ENCODE data around the gene ATAT1. TPM values are rescaled to one million over a fixed set of nuclear protein-coding genes. Genes with fewer than 3 reads are reported as not detected.

Gene ATAT1
- total and polyA plus RNA-seq, 2 of the 13 experiments (the other 11 are each of a cell fraction or from before 2014, with no cell fraction given) = 9.2 to 23.6 TPM

DNA sequence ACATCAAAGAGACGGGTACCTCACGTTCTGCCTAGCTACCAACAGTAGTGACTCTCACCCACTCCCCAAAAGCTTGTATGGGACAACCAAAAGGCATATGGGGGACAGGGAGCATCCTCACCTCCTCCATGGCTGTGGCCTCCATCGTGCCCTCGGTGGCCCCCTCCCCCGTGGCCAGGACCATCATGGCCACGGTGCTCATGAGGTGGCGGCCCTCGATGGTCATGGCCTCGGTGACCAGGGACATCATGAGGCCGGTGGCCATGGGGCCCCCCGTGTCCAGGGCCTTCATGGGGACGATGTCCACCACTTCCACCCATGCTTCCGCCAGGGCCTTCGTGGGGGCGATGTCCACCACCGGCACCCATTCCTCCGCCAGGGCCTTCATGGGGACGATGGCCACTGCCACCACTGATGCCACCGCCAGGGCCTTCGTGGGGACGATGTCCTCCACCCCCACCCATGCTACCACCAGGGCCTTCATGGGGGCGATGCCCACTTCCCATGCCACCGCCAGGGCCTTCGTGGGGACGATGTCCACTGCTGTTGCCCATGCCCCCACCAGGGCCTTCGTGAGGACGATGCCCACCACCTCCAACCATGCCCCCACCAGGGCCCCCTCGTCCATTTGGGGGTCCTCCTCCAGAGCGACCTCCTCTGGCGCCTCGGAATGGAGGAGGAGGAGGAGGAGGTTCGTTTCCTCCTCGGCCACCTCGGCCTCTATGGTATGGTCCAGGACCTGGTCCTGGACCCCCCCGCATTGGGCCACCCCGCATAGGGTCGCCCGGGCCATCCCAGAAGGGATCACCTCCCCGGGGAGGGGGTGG, 24.6 kb upstream of the ATAT1 start:
- Histone ChIP-seq H3K27me3 (ENCODE audit: control insufficient read depth in 1 of 2, insufficient read depth in 2 of 2, low read length in 2 of 2) (no peaks in the 10 kb centered on the region), H3K27ac (ENCODE audit: extremely low read length, insufficient read depth, low read length) (no peak overlapping the region), H3K9ac (ENCODE audit: insufficient read depth, low read depth, low read length) (no peak overlapping the region), H3K4me2 (ENCODE audit: low read depth, low read length) (no peak overlapping the region), H2AFZ (ENCODE audit: low read length) (no peak overlapping the region), H3K4me3 (replicated peaks in 1 of 3; ENCODE audit: insufficient read depth in 1 of 3, low read depth in 2 of 3, low read length in 3 of 3) (no peak overlapping the region), H4K20me1 (ENCODE audit: insufficient read depth, low read length) (no peaks in the 10 kb centered on the region), H3K4me1 (ENCODE audit: insufficient read depth, low read length) (no peaks in the 10 kb centered on the region), H3K36me3 (replicated peaks in 1 of 2; ENCODE audit: control insufficient read depth in 1 of 2, insufficient read depth in 2 of 2, low read length in 2 of 2) (peaks cover 48 to 58% of the 10 kb centered on the region in 2 experiments), H3K9me3 (ENCODE audit: low read length) (no peaks in the 10 kb centered on the region), H3K79me2 (ENCODE audit: insufficient read depth, low read length) (no peaks in the 10 kb centered on the region)
- intact Hi-C loops (cut with micrococcal nuclease; ENCODE audit: unreplicated experiment) (no loop called here), in situ Hi-C loops (cut with HindIII; ENCODE audit: extremely low pct_ligation_motif_present, low pct_unique_long_range_greater_than_20kb) (loop anchor here (5.0 kb wide), 1 partner anchor 120 kb away; no protein-coding TSS in a partner anchor)
- FAIRE-seq = no peak
- DNase-seq (ENCODE audit: low spot score) = no peak
- POLR2A ChIA-PET = interaction anchor here (1.2 to 10.8 kb wide), 6 partner anchors 8 to 71 kb away, joined by 3 to 172 read pairs (median 4); partner anchors contain the start of genes ABCF1 and DHX16
- CTCF ChIA-PET (ENCODE audit: low intra/inter-chr PET ratio, low total read pairs) = no interaction called here
- BruUV-seq (replicated peaks) = no TSS peak
- peak; percentile 2 for ATAC-seq
- 96% methylated on average over 37 of the region's 39 CpGs for WGBS (ENCODE audit: low lambda C conversion rate)
- TF ChIP-seq SRSF1 (optimal IDR thresholded peaks at IDR 0.05; ENCODE audit: low read depth, low read length) = no peak
- TF ChIP-seq NONO (IDR thresholded peaks at IDR 0.05) = no peak
- 0 out of 2 replicates have a peak, but pooled peaks have one; percentile 24 for TF ChIP-seq NONO (CRISPR knock-in tag; conservative IDR thresholded peaks at IDR 0.05)
- TF ChIP-seq RBM22 (optimal IDR thresholded peaks at IDR 0.05; ENCODE audit: low read length) = peak; percentile 53
- TF ChIP-seq POLR2AphosphoS5 (IDR thresholded peaks at IDR 0.05; ENCODE audit: low read depth, low read length) = 0 out of 2 replicates have a peak, but pooled peaks have one; percentile 11
- TF ChIP-seq, protein P1, sequence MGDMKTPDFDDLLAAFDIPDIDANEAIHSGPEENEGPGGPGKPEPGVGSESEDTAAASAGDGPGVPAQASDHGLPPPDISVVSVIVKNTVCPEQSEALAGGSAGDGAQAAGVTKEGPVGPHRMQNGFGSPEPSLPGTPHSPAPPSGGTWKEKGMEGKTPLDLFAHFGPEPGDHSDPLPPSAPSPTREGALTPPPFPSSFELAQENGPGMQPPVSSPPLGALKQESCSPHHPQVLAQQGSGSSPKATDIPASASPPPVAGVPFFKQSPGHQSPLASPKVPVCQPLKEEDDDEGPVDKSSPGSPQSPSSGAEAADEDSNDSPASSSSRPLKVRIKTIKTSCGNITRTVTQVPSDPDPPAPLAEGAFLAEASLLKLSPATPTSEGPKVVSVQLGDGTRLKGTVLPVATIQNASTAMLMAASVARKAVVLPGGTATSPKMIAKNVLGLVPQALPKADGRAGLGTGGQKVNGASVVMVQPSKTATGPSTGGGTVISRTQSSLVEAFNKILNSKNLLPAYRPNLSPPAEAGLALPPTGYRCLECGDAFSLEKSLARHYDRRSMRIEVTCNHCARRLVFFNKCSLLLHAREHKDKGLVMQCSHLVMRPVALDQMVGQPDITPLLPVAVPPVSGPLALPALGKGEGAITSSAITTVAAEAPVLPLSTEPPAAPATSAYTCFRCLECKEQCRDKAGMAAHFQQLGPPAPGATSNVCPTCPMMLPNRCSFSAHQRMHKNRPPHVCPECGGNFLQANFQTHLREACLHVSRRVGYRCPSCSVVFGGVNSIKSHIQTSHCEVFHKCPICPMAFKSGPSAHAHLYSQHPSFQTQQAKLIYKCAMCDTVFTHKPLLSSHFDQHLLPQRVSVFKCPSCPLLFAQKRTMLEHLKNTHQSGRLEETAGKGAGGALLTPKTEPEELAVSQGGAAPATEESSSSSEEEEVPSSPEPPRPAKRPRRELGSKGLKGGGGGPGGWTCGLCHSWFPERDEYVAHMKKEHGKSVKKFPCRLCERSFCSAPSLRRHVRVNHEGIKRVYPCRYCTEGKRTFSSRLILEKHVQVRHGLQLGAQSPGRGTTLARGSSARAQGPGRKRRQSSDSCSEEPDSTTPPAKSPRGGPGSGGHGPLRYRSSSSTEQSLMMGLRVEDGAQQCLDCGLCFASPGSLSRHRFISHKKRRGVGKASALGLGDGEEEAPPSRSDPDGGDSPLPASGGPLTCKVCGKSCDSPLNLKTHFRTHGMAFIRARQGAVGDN (CRISPR knock-in tag; IDR thresholded peaks at IDR 0.05) = peak; percentile 26; the same call in 1 of the 2 replicates
- TF ChIP-seq ZNF138 (CRISPR knock-in tag; IDR thresholded peaks at IDR 0.05; ENCODE audit: low read depth) = no peak
- TF ChIP-seq, protein P2, sequence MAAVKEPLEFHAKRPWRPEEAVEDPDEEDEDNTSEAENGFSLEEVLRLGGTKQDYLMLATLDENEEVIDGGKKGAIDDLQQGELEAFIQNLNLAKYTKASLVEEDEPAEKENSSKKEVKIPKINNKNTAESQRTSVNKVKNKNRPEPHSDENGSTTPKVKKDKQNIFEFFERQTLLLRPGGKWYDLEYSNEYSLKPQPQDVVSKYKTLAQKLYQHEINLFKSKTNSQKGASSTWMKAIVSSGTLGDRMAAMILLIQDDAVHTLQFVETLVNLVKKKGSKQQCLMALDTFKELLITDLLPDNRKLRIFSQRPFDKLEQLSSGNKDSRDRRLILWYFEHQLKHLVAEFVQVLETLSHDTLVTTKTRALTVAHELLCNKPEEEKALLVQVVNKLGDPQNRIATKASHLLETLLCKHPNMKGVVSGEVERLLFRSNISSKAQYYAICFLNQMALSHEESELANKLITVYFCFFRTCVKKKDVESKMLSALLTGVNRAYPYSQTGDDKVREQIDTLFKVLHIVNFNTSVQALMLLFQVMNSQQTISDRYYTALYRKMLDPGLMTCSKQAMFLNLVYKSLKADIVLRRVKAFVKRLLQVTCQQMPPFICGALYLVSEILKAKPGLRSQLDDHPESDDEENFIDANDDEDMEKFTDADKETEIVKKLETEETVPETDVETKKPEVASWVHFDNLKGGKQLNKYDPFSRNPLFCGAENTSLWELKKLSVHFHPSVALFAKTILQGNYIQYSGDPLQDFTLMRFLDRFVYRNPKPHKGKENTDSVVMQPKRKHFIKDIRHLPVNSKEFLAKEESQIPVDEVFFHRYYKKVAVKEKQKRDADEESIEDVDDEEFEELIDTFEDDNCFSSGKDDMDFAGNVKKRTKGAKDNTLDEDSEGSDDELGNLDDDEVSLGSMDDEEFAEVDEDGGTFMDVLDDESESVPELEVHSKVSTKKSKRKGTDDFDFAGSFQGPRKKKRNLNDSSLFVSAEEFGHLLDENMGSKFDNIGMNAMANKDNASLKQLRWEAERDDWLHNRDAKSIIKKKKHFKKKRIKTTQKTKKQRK (IDR thresholded peaks at IDR 0.05; ENCODE audit: low read length) = no peak
- no peak for TF ChIP-seq ZNF550 (CRISPR knock-in tag; IDR thresholded peaks at IDR 0.05; ENCODE audit: borderline replicate concordance)
- no peak for TF ChIP-seq ZNF562 (CRISPR knock-in tag; IDR thresholded peaks at IDR 0.05; ENCODE audit: borderline replicate concordance)
- TF ChIP-seq, protein P3, sequence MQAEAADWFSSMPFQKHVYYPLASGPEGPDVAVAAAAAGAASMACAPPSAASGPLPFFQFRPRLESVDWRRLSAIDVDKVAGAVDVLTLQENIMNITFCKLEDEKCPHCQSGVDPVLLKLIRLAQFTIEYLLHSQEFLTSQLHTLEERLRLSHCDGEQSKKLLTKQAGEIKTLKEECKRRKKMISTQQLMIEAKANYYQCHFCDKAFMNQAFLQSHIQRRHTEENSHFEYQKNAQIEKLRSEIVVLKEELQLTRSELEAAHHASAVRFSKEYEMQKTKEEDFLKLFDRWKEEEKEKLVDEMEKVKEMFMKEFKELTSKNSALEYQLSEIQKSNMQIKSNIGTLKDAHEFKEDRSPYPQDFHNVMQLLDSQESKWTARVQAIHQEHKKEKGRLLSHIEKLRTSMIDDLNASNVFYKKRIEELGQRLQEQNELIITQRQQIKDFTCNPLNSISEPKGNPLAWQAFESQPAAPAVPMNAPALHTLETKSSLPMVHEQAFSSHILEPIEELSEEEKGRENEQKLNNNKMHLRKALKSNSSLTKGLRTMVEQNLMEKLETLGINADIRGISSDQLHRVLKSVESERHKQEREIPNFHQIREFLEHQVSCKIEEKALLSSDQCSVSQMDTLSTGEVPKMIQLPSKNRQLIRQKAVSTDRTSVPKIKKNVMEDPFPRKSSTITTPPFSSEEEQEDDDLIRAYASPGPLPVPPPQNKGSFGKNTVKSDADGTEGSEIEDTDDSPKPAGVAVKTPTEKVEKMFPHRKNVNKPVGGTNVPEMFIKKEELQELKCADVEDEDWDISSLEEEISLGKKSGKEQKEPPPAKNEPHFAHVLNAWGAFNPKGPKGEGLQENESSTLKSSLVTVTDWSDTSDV (CRISPR knock-in tag; IDR thresholded peaks at IDR 0.05) = 0 out of 2 replicates have a peak, but pooled peaks have one; percentile 27
- no peak for TF ChIP-seq CCDC6 (CRISPR knock-in tag; IDR thresholded peaks at IDR 0.05)
- no peak for TF ChIP-seq TBL1XR1 (IDR thresholded peaks at IDR 0.05; ENCODE audit: borderline replicate concordance, low read length, partially characterized antibody)
